HCT116 (cell line): Measurements from ENCODE around the gene SPDEF. TPM values are rescaled to one million over a fixed set of nuclear protein-coding genes. Genes with fewer than 3 reads are reported as not detected.

ENCODE experiments used
- total RNA-seq: library from RNA; stranded (reverse); gene quantifications from one replicate; pipeline ENCODE4 v1.2.1, GENCODE V29; 2021; ENCODE audit not compliant: unreplicated experiment

Gene SPDEF
- total RNA-seq, 1 experiment from 2014 or later: 0.39 TPM

Other genes starting within 250 kb of the SPDEF start
- gene NUDT3, start 163.7 kb downstream of the SPDEF start, total RNA-seq: 25.2 TPM
- 1,863 TPM for gene RPS10, start 130.3 kb downstream of the SPDEF start, total RNA-seq
- gene PACSIN1, start 90.3 kb downstream of the SPDEF start, total RNA-seq: 5.0 TPM
- gene ILRUN, start 140.4 kb upstream of the SPDEF start, total RNA-seq: 51.9 TPM
- 189 TPM for gene SNRPC, start 201.2 kb upstream of the SPDEF start, total RNA-seq
- 21.5 TPM for gene BLTP3A, start 235.8 kb upstream of the SPDEF start, total RNA-seq